ENCODE results near the gene PCSK6.

PCSK6 gene

DNA sequence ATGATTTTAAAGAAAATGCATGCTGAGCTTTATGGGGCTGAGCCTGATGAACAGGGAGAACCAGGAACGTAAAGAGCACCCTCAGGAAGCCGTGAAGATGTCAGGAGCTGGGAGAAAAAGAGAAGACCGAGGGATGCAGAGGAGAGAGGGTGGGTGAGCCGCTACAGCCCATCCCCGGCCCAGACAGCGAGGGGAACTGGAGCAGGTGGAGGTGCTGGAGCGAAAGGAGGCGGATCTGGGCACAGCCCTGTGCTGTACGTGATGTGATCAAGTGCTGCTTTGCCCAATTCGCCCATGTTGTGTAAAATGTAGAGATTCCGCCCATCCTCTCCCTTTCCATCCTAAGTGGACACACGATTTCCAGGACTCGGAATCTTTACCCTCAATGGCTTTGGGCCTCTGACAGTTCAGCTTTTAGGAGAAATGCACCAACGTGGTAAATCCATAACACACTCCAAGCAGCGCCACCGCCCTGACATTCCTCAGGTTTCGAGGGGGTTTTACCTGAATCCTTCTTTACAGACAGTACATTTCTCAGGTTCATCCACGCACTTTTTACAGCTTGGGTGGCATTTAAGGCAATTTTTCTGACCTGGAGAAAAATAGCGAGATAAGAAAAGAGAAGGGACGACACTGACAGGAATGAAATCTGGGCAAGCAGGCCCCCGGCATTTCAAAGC is 167.4 kb downstream of the PCSK6 start:
- Mint-ChIP-seq H3K36me3 (ENCODE audit: low read depth) (no peaks in the 10 kb centered on the region), H3K9me3 (no peaks in the 10 kb centered on the region), H3K27ac (no peak overlapping the region), H3K27me3 (peaks cover 4% of the 10 kb centered on the region), H3K4me1 (peaks cover 11% of the 10 kb centered on the region), H3K4me3 (no peak overlapping the region)
- no peak for ATAC-seq
- DNase-seq, result no peak

DNA sequence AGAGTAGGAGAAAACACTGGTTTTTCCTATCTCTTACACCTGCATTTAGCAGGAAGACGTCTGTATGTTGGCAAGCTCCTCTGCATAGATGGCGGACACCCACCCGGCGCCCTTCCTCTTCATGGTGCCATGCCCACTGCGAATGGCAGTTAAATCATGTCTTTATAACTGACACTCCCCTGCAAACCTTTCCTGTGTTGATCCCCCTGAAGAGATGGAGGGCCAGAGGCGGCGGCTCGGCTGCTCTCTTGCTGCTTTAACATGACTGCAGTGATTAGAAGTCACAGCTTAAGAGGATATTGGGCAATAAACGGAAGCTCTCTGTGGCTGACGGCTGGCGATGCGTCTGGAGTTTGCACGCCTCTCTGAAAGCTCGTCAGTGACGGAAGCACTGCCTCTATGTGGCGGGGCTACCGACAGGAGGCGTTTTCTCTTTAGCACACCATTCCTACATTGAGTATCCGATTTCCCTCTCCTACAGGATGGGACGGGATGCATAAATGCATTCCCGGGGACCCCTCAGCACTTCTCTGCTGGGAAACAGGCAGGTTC is 168.9 kb downstream of the PCSK6 start:
- H3K27me3 Mint-ChIP-seq, result peaks cover 4% of the 10 kb centered on the region

DNA sequence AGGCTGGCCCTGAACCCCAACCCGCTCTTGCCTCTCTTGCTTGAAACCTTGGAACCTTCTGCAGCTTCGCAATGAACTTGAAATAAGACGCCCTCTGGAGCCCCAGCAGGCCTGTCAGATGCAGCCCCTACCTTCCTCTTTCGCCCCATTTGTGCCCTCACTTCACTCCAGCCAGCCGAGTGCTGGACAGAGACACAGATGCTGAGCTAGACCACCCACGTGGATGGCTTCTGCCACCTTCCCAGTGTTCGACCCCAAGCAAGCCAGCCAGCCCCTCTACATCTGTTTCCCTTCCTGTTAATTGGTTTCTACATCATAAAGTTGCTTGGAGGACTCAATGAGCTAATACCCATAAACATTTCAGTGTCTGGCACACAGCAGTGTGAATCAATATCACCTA is 170.7 kb downstream of the PCSK6 start:
- DNase-seq (no peak), ATAC-seq (no peak)
- H3K4me3 Mint-ChIP-seq, result no peak overlapping the region
- peaks cover 11% of the 10 kb centered on the region for H3K4me1 Mint-ChIP-seq
- no peaks in the 10 kb centered on the region for H3K9me3 Mint-ChIP-seq
- H3K27me3 Mint-ChIP-seq, result peaks cover 4% of the 10 kb centered on the region
- no peaks in the 10 kb centered on the region for H3K36me3 Mint-ChIP-seq (ENCODE audit: low read depth)
- no peak overlapping the region for H3K27ac Mint-ChIP-seq

More for the DNA sequence above, 168.9 kb downstream of the PCSK6 start:
- H3K36me3 Mint-ChIP-seq (ENCODE audit: low read depth), result no peaks in the 10 kb centered on the region
- H3K4me3 Mint-ChIP-seq, result peak overlapping the region; percentile 75
- DNase-seq (peak; percentile 59), ATAC-seq (peak; percentile 78)
- peak overlapping the region; percentile 77 for H3K27ac Mint-ChIP-seq
- peaks cover 11% of the 10 kb centered on the region for H3K4me1 Mint-ChIP-seq
- H3K9me3 Mint-ChIP-seq, result no peaks in the 10 kb centered on the region

DNA sequence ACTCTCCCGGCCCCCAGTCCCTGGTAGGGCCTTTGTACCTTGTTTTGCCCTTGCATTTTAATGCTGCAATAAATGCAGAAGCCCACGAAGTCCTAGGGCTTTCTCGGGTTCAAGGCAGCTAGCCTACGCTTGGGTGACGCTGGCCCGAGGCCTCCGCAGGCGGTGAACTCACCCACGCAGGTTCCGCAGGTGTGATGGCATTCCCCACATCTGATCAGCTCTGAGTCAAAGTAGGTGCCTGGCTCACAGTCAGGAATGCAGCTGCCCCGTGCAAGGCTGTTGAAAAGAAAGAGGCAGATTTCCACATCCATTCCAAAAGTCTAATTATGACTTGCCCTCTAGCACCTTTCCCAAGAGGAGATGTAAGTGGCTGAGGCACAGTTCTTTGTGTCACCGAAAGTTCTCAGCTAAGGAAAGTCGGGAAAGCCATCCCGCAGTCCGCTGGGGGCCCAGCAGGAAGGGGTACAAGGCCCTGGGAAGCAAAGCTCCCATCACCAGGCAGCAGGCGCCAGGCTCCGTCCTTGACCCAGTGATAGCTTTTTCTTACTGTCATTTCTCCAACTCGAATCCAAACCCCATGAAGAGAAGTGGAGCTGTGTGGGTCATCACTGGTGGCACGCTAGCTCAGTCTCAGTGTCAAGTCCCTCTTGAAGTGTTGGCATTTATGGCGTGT is 171.2 kb downstream of the PCSK6 start:
- peaks cover 11% of the 10 kb centered on the region for H3K4me1 Mint-ChIP-seq
- peaks cover 4% of the 10 kb centered on the region for H3K27me3 Mint-ChIP-seq
- H3K36me3 Mint-ChIP-seq (ENCODE audit: low read depth), result no peaks in the 10 kb centered on the region
- H3K9me3 Mint-ChIP-seq, result no peaks in the 10 kb centered on the region
- no peak for ATAC-seq
- no peak for DNase-seq
- no peak overlapping the region for H3K27ac Mint-ChIP-seq
- no peak overlapping the region for H3K4me3 Mint-ChIP-seq

DNA sequence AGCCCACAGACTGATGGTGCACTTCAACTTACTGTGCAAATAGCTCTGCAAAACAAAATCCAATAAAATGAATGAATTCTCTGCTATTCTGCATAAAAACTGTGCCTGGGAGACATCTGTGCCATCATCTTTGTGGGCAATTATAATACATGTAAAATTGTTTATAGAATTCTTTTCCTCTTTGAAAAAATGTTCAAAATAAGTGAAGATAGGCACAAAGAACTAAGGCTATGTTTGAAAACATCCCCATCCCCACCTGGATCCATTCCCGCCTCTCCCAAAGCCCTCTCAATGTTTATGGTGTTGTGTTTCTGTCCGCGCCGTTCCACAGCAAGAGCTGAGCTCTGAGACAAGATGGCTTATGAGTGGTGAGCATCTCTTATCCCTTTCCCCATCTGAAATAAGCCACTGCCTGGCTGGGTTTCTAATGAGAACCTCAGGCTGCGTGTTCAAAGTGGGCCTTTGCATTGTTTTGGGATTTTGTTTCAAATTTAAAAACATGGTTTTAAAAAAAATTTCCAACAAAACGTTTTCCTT is 172.1 kb downstream of the PCSK6 start:
- Mint-ChIP-seq H3K9me3 (no peaks in the 10 kb centered on the region), H3K36me3 (ENCODE audit: low read depth) (no peaks in the 10 kb centered on the region), H3K27ac (no peak overlapping the region), H3K4me1 (peaks cover 11% of the 10 kb centered on the region), H3K27me3 (peaks cover 4% of the 10 kb centered on the region), H3K4me3 (no peak overlapping the region)
- no peak for ATAC-seq
- no peak for DNase-seq

DNA sequence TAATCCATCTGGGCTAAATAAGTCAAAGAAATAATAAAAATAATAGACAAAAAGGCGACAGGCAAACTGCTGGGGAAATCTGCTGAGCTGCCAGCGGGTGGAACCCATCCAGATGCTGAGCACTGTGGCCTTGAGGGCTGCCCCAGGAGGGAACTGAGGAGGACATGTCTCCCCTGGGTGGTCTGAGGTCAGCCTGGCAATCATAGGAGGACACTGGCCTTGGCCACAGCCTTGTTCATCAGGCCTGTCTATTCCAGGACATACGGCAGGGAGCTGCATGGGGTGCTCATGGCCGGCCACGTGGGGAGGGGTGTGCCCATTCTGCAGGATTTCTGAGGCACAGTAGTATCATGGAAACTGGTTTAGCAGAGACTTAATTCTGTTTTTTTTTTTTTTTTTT is 173.0 kb downstream of the PCSK6 start:
- Mint-ChIP-seq H3K4me1 (peaks cover 11% of the 10 kb centered on the region), H3K27me3 (peaks cover 6% of the 10 kb centered on the region), H3K9me3 (no peaks in the 10 kb centered on the region), H3K36me3 (ENCODE audit: low read depth) (no peaks in the 10 kb centered on the region), H3K27ac (no peak overlapping the region), H3K4me3 (no peak overlapping the region)
- ATAC-seq, result no peak
- DNase-seq, result no peak

DNA sequence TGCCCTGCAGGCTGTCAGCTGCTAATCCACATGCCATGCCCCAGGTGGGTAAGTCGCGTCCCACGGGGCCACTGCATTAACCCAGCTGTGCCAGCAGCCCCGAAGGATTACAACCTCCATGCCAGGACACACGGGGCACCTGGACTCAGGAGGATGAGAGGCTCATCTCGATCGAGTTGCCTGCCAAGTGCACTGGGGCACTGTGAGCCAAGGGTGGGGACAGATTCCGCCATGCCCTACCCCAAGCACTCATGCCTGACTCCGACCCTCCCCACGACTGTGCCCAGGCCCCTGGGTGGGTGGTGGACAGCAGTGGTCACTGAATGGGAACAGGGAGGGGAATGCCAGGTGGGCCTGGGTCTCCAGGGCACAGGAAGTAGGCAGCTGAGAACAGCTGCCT is 173.8 kb downstream of the PCSK6 start:
- Mint-ChIP-seq H3K9me3 (no peaks in the 10 kb centered on the region), H3K4me1 (peaks cover 7% of the 10 kb centered on the region), H3K4me3 (no peak overlapping the region), H3K36me3 (ENCODE audit: low read depth) (no peaks in the 10 kb centered on the region), H3K27ac (no peak overlapping the region), H3K27me3 (peaks cover 3% of the 10 kb centered on the region)
- ATAC-seq, result no peak
- no peak for DNase-seq

DNA sequence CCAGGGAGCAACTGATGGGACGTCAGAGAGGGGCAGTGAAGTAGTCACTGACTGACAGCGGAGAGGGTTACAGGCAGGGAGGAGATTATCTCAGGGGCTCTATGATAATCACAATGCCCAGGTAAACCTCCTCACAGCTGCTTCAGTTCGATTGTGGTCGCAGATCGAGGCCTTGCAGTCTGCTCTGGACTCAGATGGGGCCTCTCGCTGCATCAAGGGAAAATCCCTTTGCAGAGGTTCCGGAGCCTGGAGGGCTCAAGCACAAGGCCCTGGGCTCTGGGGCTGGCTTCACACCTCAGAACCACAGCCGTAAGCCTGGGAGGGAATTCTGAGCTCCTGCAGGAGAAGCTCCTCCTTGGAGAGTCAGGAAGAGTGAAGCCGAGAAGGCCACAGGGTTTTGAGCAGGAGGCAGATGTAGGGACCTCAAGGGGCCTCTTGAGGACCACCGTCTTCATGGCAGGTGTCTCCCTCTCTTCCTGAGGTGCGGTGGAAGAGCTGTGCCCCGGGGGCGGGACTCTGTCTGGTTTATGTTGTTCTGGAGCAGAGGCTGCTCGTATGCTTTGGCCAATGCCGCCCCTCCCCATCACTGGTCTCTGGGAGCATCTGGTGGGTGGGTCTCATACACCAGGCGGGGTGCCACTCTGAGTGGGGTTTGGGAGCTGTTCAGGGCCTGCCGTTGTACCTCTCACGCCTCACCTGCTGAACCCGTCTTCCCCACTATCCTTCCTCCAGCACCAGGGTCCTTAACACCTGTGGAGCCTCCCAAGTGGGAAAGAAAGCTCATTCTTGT is 175.0 kb downstream of the PCSK6 start:
- DNase-seq (no peak), ATAC-seq (no peak)
- H3K27ac Mint-ChIP-seq, result no peak overlapping the region
- no peaks in the 10 kb centered on the region for H3K9me3 Mint-ChIP-seq
- no peak overlapping the region for H3K4me3 Mint-ChIP-seq
- no peaks in the 10 kb centered on the region for H3K36me3 Mint-ChIP-seq (ENCODE audit: low read depth)
- H3K27me3 Mint-ChIP-seq, result peaks cover 3% of the 10 kb centered on the region
- no peaks in the 10 kb centered on the region for H3K4me1 Mint-ChIP-seq

DNA sequence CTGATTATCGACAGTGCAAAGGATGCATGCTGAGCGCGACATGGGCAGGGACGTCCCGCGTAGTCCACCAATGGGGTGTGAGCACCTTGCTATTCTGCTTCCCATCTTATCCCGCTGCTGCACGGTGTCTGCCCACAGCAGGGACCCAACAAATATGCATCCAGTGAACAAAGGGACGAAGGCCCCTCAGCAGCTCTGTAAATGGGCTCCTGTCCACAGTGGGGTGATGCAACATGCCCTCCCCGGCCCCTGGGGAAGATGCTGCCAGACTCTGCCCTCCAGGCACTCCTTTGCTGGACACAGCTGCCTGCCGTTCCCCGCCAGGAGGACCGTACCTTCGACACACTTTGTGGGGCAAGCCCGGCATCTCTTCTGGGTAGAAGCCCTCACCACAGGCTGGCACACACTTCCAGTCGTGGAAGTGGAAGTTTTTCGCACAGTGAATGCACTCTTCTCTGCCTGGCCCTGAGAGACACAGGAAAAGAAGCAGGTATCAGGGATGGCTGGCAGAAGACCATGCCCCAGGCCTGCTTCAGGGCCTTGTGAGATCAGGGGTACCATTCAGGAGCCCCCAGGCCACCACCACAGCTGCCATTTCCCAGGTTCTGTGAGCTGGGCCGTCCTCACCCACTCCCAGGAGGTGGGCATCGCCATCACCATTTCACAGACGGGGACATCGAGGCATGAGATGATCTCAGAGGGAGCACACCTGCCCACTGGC is 176.3 kb downstream of the PCSK6 start:
- Mint-ChIP-seq H3K27ac (no peak overlapping the region), H3K27me3 (peaks cover 3% of the 10 kb centered on the region), H3K4me3 (no peak overlapping the region), H3K4me1 (no peaks in the 10 kb centered on the region), H3K9me3 (no peaks in the 10 kb centered on the region), H3K36me3 (ENCODE audit: low read depth) (no peaks in the 10 kb centered on the region)
- DNase-seq (no peak), ATAC-seq (no peak)

DNA sequence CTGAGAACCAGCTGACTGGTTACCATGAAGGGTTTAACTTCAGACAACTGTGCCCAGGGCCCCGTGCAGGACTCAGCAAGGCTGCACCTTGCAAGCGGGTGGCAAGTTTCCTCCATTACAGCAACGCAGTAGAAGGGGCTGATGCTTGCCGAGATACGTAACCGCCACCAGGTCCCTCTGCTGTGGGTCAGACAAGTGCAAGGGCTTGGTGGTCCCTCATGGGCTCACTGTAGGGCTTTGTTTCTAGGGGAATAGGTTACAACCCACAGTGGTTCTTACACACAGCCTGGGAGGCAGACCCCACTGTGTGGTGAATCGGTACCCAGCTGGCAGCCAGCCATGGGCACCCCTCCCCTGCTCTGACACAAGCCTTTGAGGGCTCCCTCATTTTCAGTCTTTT is 179.0 kb downstream of the PCSK6 start:
- Mint-ChIP-seq H3K27me3 (peaks cover 3% of the 10 kb centered on the region), H3K4me1 (no peaks in the 10 kb centered on the region), H3K9me3 (no peaks in the 10 kb centered on the region), H3K36me3 (ENCODE audit: low read depth) (no peaks in the 10 kb centered on the region), H3K27ac (no peak overlapping the region), H3K4me3 (no peak overlapping the region)
- ATAC-seq (no peak), DNase-seq (no peak)

DNA sequence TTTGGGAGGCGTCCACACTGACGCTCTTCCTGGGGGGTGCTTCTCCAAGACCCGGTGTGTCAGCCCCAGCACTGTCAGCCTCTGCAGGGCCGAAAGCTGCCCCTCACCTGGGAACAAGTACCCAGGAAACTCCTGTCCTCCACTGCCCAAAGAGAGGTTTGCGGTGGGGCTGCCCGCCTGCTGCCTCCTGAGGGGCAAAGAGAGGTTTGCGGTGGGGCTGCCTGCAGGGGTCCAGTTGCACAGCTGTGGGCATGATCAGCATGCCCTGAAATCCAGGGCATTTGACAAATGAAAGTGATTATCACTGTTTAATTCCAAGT is 179.4 kb downstream of the PCSK6 start:
- H3K4me1 Mint-ChIP-seq, result no peaks in the 10 kb centered on the region
- peaks cover 3% of the 10 kb centered on the region for H3K27me3 Mint-ChIP-seq
- no peak overlapping the region for H3K4me3 Mint-ChIP-seq
- H3K36me3 Mint-ChIP-seq (ENCODE audit: low read depth), result no peaks in the 10 kb centered on the region
- ATAC-seq (no peak), DNase-seq (no peak)
- no peak overlapping the region for H3K27ac Mint-ChIP-seq
- no peaks in the 10 kb centered on the region for H3K9me3 Mint-ChIP-seq

DNA sequence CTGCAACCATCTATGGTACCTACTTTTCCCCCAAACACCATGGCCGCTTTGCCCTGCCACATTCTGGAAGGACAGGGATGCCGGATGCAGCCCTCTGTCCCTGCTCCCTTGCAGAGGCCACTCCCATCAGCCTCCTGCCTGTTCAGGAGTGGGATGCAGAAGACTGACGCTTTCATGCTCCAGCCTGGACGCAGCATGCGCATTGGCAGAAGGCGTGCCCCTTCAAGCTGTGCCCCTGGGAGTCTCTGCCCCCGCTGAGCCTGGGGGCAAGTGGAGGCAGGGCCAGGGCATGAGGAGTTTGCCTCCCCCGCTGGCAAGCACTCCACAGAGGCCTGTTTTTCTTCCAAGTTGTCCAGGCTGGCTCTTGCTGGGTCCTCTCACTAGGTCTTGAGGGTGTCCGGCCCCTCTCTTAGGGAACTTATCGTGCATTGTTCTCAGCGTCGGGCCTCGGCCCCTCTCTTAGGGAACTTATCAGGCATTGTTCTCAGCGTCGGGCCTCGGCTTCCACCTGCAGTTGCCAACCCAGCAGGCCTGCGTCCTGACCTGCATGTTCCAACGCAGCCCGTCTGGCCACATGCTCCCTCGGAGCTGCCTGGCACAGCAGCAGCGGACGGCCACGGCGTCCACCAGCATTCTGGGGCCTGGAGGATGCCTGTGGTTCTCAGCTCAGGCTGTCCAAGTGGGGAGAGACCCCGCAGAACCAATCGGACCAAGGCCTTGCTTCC is 179.9 kb downstream of the PCSK6 start:
- H3K27ac Mint-ChIP-seq, result no peak overlapping the region
- H3K9me3 Mint-ChIP-seq, result no peaks in the 10 kb centered on the region
- H3K27me3 Mint-ChIP-seq, result peaks cover 3% of the 10 kb centered on the region
- DNase-seq (no peak), ATAC-seq (no peak)
- H3K36me3 Mint-ChIP-seq (ENCODE audit: low read depth), result no peaks in the 10 kb centered on the region
- H3K4me1 Mint-ChIP-seq, result no peaks in the 10 kb centered on the region
- H3K4me3 Mint-ChIP-seq, result no peak overlapping the region

DNA sequence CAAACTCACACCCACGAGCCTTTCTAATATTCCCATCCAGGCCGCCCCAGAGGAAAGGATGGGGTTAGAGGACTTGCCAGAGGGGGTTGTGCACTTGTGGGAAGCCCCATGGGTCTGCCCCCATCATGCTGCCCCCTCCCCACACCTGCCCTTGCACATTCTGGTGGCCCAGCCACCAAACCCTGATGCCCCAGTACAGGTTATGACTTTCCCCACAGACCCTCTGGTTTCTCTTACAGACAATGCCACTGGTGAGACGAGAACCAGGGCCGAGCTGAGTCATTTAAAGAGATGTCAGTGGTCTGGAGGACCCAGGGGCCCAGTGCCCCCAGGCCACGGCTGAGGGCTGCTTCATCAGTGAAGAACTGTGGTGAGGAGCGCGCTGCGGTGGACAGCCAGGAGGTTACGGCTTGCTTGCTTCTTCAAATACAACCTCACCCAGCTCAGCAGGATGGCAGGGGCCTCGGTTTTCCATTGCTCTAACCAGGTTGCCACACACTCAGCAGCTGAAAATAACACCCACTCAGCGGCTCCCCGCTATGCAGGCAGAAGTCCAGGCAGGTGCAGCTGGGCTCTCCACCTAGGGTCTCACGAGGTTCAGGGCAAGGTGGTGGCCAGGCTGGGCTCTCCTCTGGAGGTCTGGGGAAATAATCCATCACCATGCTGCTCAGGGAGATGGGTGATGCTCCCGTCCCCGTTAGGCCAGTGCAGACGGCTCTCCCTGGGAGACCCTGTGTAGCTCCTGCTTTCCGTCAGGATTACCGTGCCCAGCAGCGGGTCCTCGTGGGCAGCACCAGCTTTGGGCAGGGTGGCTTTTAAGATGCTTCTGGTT is 180.7 kb downstream of the PCSK6 start:
- Mint-ChIP-seq H3K27me3 (peaks cover 3% of the 10 kb centered on the region), H3K27ac (no peak overlapping the region), H3K4me3 (no peak overlapping the region), H3K36me3 (ENCODE audit: low read depth) (no peaks in the 10 kb centered on the region), H3K9me3 (no peaks in the 10 kb centered on the region), H3K4me1 (no peaks in the 10 kb centered on the region)
- DNase-seq (no peak), ATAC-seq (no peak)

Measured in activated naive CD8-positive, alpha-beta T cell treated with anti-CD3 and anti-CD28 coated beads, Interleukin-2, amount 50 U/mL, for 24 hours (primary cell).